Activated B cell treated with CpG ODN at 0.5 μM for 24 hours (primary cell): ENCODE data around the gene MTG2. TPM values are rescaled to one million over a fixed set of nuclear protein-coding genes. Genes with fewer than 3 reads are reported as not detected.
A peak's percentile ranks its signal among the peaks of the same experiment; 100 is the strongest.

Experiments used
- ATAC-seq: fragments of 200-7000 bp; cut with Tn5 transposase; one replicate; pipeline ENCODE4 v1.10.0; 2021; ENCODE audit warnings: low read depth, mild to moderate bottlenecking, moderate library complexity
- CTCF ChIA-PET: fragments of 350-600 bp; sonication (Branson Sonifier 250); formaldehyde crosslinking; loops from one replicate; lab custom pipeline; 2021; ENCODE audit warnings: antibody characterized with exemption; lab: Charles Lee
- POLR2A ChIA-PET: fragments of 350-600 bp; sonication (Branson Sonifier 250); formaldehyde crosslinking; loops from one replicate; lab custom pipeline; 2021; ENCODE audit warnings: antibody characterized with exemption; lab: Charles Lee
- DNase-seq: peaks from one replicate; pipeline ENCODE4 v3.0.0; 2022
- H3K27ac Mint-ChIP-seq: one replicate; pipeline ENCODE4 v1.8.0; 2020; ENCODE audit warnings: mixed read lengths
- H3K27me3 Mint-ChIP-seq: one replicate; pipeline ENCODE4 v1.8.0; 2021; ENCODE audit warnings: mixed read lengths
- H3K36me3 Mint-ChIP-seq: one replicate; pipeline ENCODE4 v1.8.0; 2021; ENCODE audit warnings: low read depth, mixed read lengths
- H3K4me1 Mint-ChIP-seq: one replicate; pipeline ENCODE4 v1.8.0; 2021; ENCODE audit warnings: mixed read lengths
- H3K4me3 Mint-ChIP-seq: one replicate; pipeline ENCODE4 v1.8.0; 2020; ENCODE audit warnings: mild to moderate bottlenecking, mixed read lengths
- H3K9me3 Mint-ChIP-seq: one replicate; pipeline ENCODE4 v1.8.0; 2020; ENCODE audit warnings: mixed read lengths
- intact Hi-C: fragments of 100-400 bp; cut with micrococcal nuclease; formaldehyde crosslinking; loops from one replicate; pipeline ENCODE4 v1.15.1; 2024
- total RNA-seq: library from RNA; stranded (reverse); gene quantifications from 2 replicates; pipeline ENCODE4 v1.2.3, GENCODE V29; 2022
- TF ChIP-seq, protein P1 (sequence below): fragments of 200-600 bp; IDR thresholded peaks from one replicate; pipeline ENCODE4 v1.8.0; 2022; ENCODE audit warnings: antibody characterized with exemption, mild to moderate bottlenecking

The MTG2 gene
- total RNA-seq, 1 donor from 2014 or later = 46.8 TPM

DNA sequence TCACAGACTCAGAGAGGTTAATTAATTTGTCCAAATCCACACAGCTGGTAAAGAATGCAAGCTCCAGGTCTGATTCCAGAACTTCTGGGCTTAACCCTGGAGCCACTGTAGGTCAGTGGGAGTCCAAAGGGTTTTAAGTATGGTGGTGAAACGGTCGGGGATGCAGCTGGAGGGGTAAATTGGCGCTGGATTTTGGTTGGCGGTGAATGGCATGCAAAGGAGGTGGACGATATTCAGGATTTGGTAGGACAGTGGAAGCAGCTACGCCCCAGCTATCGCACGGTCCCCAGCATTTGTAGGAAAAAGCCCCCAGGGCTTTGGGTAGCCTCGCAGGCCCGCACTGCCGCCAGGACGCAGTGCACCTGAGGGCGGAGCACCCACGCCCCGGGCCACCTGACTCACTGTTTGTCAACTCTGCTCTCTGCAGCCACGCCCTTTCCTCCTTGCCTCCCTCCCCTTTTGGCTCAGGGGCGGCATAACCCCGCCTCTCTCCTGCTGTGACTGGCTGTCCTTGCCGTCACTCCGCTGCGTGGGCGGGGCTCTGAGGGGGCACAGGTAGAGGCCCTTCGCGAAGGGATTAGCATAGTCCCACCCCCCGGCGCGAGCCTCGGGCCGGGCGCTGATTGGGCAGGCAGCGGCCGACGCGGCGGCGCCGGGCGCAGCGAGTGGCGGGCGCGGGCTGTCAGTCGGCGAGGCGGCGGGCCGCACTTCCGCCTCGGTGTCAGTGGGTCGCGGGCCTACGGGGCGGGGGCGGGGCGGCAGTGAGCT, 55.2 kb downstream of the MTG2 start, which contains the start of gene OSBPL2:
Gene OSBPL2 (plus strand): TSS at position 721 of the 768 bp plus-strand sequence. CDS start 17,664 bp downstream, outside the sequence.
- ChIA-PET CTCF (no interaction called here), POLR2A (interaction anchor here (0.6 to 0.8 kb wide), 2 partner anchors 36 to 53 kb away, joined by 3 to 4 read pairs; no protein-coding TSS in a partner anchor)
- Mint-ChIP-seq H3K4me3 (peak within 1 kb of the TSS; percentile 81), H3K4me1 (peaks cover 34% of the 10 kb centered on the region), H3K9me3 (no peaks in the 10 kb centered on the region), H3K36me3 (peaks cover 17% of the 10 kb centered on the region), H3K27ac (peak within 1 kb of the TSS; percentile 89), H3K27me3 (no peaks in the 10 kb centered on the region)
- intact Hi-C loops = loop anchor here (1.0 to 5.0 kb wide), 9 partner anchors 18 to 556 kb away; partner anchors contain the start of genes ADRM1, HRH3, LSM14B and SLCO4A1
- DNase-seq (peak; percentile 100), ATAC-seq (peak; percentile 98)
- TF ChIP-seq, protein P1, sequence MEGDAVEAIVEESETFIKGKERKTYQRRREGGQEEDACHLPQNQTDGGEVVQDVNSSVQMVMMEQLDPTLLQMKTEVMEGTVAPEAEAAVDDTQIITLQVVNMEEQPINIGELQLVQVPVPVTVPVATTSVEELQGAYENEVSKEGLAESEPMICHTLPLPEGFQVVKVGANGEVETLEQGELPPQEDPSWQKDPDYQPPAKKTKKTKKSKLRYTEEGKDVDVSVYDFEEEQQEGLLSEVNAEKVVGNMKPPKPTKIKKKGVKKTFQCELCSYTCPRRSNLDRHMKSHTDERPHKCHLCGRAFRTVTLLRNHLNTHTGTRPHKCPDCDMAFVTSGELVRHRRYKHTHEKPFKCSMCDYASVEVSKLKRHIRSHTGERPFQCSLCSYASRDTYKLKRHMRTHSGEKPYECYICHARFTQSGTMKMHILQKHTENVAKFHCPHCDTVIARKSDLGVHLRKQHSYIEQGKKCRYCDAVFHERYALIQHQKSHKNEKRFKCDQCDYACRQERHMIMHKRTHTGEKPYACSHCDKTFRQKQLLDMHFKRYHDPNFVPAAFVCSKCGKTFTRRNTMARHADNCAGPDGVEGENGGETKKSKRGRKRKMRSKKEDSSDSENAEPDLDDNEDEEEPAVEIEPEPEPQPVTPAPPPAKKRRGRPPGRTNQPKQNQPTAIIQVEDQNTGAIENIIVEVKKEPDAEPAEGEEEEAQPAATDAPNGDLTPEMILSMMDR = no peak

DNA sequence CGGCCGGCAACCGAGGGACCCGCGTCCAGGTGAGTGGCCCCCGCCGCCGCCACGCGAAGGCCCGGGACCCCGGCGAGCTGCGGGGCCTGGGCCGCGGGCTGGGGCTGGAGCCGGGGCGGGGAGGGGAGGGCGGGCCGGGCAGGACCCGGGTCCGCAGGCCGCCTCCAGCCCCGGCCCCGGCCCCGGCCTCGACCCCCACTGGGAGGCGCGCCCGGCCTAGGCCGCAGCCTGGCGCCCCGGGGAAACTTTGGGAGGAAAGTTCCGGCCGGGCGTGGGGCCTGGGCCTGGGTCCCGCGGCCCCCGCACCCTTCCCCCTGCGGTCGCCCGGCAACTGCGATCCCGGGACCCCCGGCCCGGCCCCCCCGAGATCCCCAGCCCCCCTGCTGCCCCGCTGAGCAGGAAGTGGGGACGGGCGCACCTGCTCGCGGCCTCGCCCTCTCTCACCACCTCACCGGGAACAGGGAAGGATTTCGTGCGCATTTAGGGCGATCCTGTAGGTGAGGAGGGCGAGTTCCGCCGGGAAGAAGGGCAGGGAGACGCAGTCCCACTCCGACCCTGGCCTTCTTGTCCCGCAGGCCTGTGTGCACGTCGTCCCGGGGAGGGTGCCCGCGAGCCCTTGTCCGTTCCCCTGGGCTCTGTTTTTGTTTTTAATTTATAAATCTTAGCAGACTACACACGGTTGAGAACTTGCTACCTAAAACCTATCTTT, 55.9 kb downstream of the MTG2 start:
- Mint-ChIP-seq H3K27ac (peak overlapping the region; percentile 70), H3K9me3 (no peaks in the 10 kb centered on the region), H3K4me3 (peak overlapping the region; percentile 81), H3K4me1 (peaks cover 34% of the 10 kb centered on the region), H3K27me3 (no peaks in the 10 kb centered on the region), H3K36me3 (peaks cover 19% of the 10 kb centered on the region)
- no peak for DNase-seq
- ChIA-PET CTCF (no interaction called here), POLR2A (no interaction called here)
- intact Hi-C loops = loop anchor here (1.0 to 5.0 kb wide), 9 partner anchors 18 to 556 kb away; partner anchors contain the start of genes ADRM1, HRH3, LSM14B and SLCO4A1
- TF ChIP-seq, protein P1 = no peak
- ATAC-seq = no peak

DNA sequence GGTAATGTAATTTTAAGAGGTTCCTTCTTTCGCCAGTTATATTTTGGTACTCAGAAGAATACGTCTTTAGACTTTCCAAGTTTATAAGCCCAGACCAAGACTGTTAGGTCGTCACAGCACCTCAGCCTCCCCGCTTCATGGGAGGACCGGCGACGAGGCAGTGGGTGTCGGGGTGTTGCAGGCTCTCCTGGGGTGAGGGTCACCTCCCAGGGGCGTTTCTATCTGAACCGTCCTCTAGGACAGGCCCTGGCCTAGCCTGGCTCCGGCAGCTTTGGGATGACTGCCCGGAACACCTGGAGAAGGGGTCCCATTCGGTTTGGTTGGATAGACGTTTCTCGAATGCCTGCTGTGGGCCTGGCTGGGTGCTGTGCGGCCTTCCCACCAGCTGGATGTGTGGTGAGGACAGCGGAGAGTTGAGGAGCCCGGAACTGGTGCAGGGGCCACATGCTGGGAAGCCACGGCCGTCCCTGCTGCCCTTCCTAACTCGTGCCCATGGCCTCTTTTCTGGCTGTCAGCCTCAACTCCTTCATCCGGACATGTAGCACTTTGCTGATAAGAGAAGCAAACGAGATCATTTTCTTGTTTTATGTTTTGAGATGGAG, 56.6 kb downstream of the MTG2 start:
- H3K36me3 Mint-ChIP-seq = peaks cover 22% of the 10 kb centered on the region
- no peaks in the 10 kb centered on the region for H3K9me3 Mint-ChIP-seq
- DNase-seq = no peak
- ChIA-PET CTCF (no interaction called here), POLR2A (no interaction called here)
- peak overlapping the region; percentile 81 for H3K4me3 Mint-ChIP-seq
- H3K4me1 Mint-ChIP-seq = peaks cover 34% of the 10 kb centered on the region
- H3K27me3 Mint-ChIP-seq = no peaks in the 10 kb centered on the region
- no peak for ATAC-seq
- TF ChIP-seq, protein P1 = no peak
- intact Hi-C loops = loop anchor here (5.0 kb wide), 2 partner anchors 37 to 403 kb away; partner anchors contain the start of gene SLCO4A1
- peak overlapping the region; percentile 70 for H3K27ac Mint-ChIP-seq

DNA sequence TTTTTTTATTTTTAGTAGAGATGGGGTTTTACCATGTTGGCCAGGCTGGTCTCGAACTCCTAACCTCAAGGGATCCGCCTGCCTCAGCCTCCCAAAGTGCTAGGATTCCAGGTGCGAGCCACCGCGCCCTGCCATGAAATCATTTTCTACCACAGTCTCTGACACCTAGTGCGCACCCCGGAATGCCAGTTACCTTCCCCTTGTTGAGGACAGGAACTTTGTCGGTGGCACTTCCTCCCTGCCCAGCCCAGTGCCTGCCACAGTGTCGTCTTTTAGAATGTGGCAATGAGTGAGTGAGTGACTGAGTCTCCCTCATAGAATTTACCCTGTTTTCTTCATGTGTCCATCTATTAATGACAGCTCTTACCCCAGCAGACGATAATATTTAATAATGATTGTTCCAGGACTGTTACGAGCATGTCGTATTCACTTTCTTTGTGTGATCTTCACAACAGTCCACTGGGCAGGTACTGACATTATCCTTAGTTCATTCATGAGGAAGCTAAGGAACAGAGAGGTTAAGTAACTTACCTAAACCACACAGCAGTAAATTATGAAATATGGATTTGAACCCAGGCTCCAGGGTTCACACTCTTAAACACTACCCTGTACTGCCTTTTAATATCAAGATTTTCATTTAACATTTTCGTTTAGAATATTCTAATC, 57.3 kb downstream of the MTG2 start:
- Mint-ChIP-seq H3K36me3 (peaks cover 27% of the 10 kb centered on the region), H3K27me3 (no peaks in the 10 kb centered on the region), H3K27ac (no peak overlapping the region), H3K4me1 (peaks cover 39% of the 10 kb centered on the region), H3K9me3 (no peaks in the 10 kb centered on the region), H3K4me3 (peak overlapping the region; percentile 20)
- ATAC-seq (no peak), DNase-seq (no peak)
- intact Hi-C loops = no loop called here
- TF ChIP-seq, protein P1 = no peak
- CTCF ChIA-PET = no interaction called here
- POLR2A ChIA-PET = no interaction called here
